GM20431 (cell line): ENCODE data around the gene TINAG.

Experiments
- in situ Hi-C: fragments of 300-500 bp; cut with MseI, MboI; formaldehyde crosslinking; loops from one replicate; pipeline ENCODE4 v1.15.0; 2020; ENCODE audit warnings: low sequenced_read_pairs; ENCODE audit not compliant: unreplicated experiment

The TINAG gene, protein sequence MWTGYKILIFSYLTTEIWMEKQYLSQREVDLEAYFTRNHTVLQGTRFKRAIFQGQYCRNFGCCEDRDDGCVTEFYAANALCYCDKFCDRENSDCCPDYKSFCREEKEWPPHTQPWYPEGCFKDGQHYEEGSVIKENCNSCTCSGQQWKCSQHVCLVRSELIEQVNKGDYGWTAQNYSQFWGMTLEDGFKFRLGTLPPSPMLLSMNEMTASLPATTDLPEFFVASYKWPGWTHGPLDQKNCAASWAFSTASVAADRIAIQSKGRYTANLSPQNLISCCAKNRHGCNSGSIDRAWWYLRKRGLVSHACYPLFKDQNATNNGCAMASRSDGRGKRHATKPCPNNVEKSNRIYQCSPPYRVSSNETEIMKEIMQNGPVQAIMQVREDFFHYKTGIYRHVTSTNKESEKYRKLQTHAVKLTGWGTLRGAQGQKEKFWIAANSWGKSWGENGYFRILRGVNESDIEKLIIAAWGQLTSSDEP

GRCh38 chr6:54308289-54308985, at the start of gene TINAG:
TINAG (plus strand) TSS chr6:54308441; CDS start chr6:54308551, 110 bp downstream.
- in situ Hi-C loops = no loop called here

- in situ Hi-C loops = no loop called here
Observed at GRCh38 chr6:54260025-54260424, 48.2 kb upstream of the TINAG start.

DNA sequence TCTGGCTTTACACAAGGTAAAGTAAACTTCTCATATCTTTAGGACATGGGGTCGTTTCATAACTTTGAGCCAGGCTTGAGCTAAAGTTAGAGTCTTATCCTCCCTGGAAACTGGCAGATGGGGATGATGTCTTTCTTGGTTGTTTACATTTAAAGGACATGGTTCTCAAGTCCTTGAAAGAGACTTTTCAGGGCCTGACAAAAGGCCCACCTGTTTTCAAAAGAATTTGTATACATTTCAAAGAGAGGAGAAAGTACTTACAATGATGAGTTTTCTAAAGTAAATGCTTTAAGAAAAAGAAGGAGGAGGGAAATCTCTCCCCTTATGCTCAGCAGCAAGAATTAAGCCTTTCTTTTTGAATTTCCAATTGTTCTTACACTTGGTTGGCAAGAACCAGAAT, 45.7 kb upstream of the TINAG start:
- in situ Hi-C loops = no loop called here

GRCh38 chr6:54262971-54263370, 45.3 kb upstream of the TINAG start:
- in situ Hi-C loops = no loop called here

DNA sequence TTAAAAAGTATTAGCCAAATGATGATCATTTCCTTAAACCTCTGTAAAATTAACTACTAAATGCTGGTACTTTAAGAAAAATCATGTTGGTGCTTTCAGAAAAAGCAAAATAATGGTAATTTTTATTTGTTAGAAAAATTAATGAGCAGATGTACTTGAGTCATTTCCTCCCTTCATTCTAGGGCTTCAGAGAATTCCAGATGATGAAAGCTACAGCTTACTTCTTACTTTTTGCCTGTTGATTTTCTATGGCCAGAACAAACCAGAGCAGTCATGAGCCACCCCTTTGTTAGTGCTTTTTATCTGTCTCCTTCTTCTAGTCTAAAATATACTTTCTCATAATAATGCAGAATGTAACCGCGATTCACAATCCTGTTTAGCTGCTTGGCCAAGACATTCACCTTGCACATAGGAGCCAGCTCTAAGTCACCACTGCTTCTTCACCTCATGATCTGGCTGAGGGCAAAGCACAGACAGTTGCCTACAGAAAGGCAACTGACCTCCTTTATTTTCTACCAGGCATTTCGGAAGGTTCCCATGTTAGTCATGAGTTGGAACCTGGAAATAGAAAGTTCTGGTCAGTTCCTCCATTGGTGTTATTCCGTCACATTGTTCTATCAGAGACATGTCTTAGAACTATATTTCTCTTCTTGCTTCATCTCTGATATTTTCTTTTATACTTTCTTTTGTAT, 43.5 kb upstream of the TINAG start:
- in situ Hi-C loops = no loop called here

DNA sequence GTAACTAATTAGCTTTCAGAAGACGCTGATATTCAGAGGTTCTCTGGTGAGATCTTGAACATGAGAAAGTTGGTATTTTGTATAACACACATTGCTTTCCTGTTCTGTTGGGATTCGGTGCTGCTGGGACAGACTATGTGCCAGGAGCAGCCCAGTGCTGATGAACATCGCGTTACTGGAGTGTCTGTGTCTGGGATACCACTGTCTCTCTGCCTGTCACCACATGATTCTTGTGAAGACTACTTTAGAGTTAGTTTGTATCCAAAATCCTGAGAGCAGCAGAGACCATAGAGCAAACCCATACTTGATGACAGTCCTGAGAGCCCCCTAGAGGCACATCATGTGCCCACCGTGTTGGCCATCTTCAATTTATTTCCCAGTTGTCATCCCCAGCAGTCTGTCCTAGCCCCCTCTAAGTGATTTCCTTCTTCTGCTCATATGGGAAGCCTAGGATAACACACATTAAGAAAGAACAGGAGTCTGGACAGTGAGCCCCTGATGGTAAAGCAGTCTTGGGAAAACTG, 41.8 kb upstream of the TINAG start:
- in situ Hi-C loops = no loop called here

- in situ Hi-C loops = no loop called here
Observed at GRCh38 chr6:54267798-54268197, 40.4 kb upstream of the TINAG start.

DNA sequence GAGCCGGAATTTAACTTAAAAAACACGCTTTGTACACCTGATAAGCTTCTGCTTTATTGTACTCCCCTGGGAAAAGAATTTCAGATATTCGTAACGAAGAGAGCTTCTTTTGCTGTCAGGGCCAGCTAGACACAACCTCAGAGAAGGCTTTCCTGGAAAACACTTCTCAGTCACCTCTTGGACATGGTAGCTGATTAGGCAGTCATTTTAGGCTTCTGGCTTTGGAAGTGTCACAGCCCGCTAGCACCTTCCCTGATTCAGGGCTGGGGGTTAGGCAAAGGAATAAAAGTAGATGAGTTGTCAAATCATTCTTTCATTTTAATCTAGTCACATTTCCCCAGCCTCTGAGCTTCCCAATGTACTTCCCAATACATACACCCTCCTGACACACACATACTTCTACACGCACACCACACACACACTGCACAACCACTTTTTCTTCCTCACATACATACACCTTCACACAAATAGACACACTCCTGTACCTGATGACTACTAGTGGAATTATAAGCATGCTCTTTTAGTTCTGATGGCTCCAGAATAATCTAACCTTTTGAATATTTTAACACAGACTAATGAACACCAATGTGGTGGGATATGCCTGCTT, 34.9 kb upstream of the TINAG start:
- in situ Hi-C loops = no loop called here

DNA sequence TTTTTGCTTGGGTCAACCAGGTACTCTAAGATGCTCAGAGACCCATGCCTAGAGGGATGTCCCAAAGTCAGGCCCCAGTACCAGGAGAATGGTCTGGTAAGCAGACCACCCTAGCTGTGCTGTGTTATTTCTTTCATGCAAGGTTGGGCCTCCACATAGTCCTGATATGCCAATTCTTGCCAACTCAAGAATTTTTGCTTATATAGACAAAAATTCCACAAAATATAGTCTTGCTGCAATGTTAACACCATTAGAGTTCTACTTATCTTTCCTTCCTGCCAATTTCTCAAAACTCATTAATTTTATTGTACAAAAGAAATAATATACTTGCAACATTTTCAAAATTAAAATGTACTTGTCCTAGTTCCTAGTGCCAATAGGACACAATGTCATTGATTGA, 33.9 kb upstream of the TINAG start:
- in situ Hi-C loops = no loop called here

- in situ Hi-C loops = no loop called here
Observed at GRCh38 chr6:54282186-54282585, 26.1 kb upstream of the TINAG start.

DNA sequence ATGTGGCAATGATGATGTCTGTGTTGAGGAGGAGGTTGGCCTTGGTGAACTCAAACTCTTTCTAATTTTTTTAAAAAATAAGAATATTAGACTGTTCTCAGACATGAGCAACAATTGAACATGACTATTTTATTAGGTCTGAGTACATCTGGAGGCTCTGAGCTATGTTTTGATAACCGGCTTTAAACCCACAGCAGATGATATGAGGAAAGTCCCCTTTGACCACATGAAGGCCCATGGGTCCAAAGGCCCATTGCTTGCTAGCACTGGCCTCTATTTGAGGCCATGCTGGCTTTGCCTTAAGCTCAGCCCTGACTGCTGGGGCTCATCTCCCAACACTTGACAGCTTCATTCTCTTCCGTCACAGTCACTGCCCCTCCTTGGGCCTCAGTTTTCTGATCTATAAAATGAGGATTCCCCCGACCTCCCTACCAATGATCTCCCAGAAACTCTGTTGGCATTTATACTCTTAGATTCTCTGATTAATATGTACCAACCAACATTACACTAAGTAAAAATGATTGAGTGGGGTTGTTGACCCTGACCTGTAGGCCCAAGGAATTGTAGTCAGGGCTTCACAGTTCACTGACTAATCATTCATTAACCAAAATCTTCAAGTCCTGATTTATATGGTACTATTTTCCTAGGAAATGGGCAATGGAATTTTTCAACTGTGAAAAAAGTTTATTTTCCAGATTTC, 23.9 kb upstream of the TINAG start:
- in situ Hi-C loops = no loop called here

GRCh38 chr6:54285595-54285994, 22.6 kb upstream of the TINAG start:
- in situ Hi-C loops = no loop called here

DNA sequence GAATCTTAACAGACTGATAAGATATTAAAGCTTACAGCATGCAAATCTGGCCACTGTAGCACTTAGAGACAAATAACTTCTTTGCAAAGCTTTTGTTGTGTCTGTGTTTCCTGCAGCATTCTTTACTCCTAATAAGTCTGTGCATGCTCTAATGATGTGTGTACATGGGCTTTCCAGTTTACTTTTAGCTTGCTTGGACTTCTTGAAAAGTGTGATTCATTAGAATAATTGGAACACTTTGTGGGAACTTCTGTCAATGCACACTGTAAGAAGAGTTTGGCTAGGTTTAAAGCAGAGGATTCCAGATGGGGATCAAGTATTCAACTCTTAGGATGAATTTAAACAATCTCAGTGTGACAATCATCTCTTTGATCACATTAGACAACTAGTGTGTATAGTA, 22.1 kb upstream of the TINAG start:
- in situ Hi-C loops = no loop called here

DNA sequence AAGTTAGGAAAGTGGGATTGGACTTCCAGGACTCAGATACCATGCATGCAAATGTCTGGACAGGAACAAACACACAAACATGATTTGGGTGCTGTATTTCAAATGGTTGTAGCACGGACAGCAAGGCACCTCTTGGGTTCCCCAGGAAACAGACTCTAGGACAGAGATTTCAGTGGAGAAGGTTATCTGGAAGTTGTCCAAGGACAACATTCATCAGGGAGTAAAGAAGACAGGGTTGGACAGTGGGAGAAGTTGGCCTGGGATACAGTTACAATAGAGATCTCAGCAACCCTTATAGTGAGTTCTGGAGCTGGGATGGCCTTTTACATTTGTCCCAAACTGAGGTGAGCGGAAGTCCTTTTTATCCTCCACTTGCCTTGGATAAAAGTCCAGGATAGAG, 19.8 kb upstream of the TINAG start:
- in situ Hi-C loops = no loop called here

DNA sequence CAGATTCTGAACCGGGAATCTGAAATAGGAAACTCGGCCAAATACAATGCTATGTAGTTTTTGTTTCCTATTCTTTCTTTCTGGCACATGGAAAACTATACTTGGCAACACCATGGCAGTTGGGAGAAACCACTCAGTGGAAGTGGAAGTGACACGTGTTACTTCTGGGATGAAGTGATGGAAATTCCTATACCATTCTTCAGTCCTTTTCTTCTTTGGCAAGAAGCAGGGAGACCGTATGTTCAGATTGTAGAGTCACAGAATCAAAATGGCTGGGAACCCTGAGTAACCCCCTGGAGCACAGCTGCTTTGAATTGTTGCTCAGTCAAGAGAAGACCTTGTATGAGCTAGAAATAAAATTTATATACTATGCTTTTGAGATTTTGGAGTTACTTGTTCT, 18.8 kb upstream of the TINAG start:
- in situ Hi-C loops = no loop called here

DNA sequence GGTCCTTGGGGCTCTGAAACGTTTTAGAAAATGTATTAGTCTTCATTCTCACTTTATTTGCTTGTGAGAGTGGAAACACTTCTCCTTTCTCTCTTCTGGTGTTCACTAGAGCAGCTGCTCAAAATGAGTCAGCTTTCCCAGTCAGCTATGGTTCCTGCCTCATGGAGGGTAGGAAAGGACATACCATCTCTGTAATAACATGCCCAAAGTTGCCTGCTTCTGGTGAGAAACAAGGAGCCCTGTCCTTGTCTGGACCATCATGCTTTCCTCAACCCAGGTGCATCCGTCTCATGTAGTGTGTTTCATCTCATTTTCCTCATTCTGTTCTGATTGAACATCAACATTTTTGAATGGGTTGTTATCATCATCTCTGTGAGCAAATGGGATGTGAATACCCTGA, 17.1 kb upstream of the TINAG start:
- in situ Hi-C loops = no loop called here

- in situ Hi-C loops = no loop called here
Observed at GRCh38 chr6:54291738-54292137, 16.5 kb upstream of the TINAG start.

DNA sequence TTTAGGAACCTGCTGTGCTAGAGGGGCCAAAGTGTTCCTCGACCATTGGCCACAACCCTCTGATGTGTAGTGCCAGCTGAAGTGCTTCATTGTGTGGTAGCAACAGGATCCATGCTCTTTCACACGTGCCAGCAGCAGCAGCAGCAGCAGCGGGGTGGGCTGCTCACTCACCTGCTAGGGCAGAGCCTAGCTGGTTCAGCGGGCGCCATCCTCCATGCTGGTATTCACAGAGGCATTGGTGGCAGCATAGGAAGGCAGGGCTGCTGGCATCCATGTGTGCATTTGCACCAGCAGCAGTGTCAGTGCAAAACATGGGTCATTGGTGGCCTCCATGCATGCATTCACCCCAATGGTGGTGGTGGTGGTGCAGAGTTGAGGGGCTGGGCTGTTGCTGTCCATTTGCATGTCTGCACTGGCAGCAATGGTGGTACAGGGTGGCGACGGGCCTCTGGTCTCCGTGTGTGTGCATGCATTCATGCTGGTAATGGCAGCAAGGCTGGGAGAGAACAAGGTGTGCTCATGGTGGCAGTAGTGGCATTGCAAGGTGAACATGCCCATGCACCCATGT, 13.2 kb upstream of the TINAG start:
- in situ Hi-C loops = no loop called here

DNA sequence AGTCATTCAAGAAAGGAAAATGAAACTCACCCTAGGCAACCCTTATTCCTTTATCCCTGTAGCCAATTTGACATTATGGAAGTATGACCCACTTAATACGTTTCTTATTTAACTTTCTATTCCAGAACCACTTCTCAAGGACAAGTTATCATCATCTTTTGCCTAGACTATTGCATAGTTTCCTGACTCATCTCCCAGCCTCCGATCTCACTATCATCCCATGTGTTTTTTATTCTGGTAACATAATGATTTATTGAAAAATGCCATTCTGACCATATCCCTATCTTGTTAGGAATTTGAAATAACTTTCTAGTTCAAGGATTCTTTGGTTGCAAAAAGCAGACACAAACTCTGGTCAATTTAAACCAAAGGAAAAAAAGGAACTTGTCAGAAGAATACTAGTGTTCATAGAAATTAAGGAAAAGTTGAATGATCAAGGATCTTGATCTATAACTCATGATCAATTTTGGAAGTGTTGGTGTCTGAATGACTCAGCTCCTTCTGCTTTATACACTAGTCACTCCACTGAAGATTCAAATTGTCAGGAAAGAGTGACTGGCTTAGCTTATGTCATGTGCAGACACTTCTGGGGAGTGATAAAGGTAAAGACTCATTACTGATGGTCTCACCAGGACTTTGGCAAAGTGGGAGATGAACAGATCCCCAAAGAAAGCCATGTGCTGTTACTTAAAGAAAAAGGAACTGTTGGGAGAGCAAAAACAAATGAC, 8.5 kb upstream of the TINAG start:
- in situ Hi-C loops = no loop called here
